Activated naive CD4-positive, alpha-beta T cell treated with anti-CD3 and anti-CD28 coated beads, Interleukin-2, amount 50 U/mL, for 72 hours (primary cell): Measurements from ENCODE around the gene GYS1. TPM values are rescaled to one million over a fixed set of nuclear protein-coding genes. Genes with fewer than 3 reads are reported as not detected.

Experiments used
- ATAC-seq, 2 donors: fragments of 150-1000 bp; cut with Tn5 transposase; 2 replicates each; pipeline ENCODE4 v1.10.0; 2021; ENCODE audit warnings: mild to moderate bottlenecking in 2 of 2, moderate library complexity in 2 of 2
- DNase-seq, 2 donors: peaks; one replicate each; pipeline ENCODE4 v3.0.0; 2021 to 2022; ENCODE audit warnings: low spot score in 2 of 2
- H3K27ac Mint-ChIP-seq, 2 donors: one replicate each; pipeline ENCODE4 v1.8.0; 2022; ENCODE audit warnings: mild to moderate bottlenecking in 2 of 2, mixed read lengths in 2 of 2
- H3K36me3 Mint-ChIP-seq, 2 donors: one replicate each; pipeline ENCODE4 v1.8.0; 2022; ENCODE audit warnings: mixed read lengths in 2 of 2
- H3K9me3 Mint-ChIP-seq, 2 donors: one replicate each; pipeline ENCODE4 v1.8.0; 2022; ENCODE audit warnings: mixed read lengths in 2 of 2
- total RNA-seq, 2 donors: library from RNA; stranded (reverse); gene quantifications; one replicate each; pipeline ENCODE4 v1.2.3, GENCODE V29; 2022

The GYS1 gene
- total RNA-seq, 2 donors from 2014 or later, result 44.8 to 104 TPM

GRCh38 chr19:48975947-48976847, 16.9 kb downstream of the GYS1 start:
- no peak for DNase-seq
- ATAC-seq, result peak in 1 of 2 donors; percentile 68
- no peaks in the 10 kb centered on the region for H3K9me3 Mint-ChIP-seq
- H3K27ac Mint-ChIP-seq, result no peak overlapping the region
- peaks cover 6 to 20% of the 10 kb centered on the region in 2 donors for H3K36me3 Mint-ChIP-seq

GRCh38 chr19:48970923-48971395, 22.1 kb downstream of the GYS1 start:
- DNase-seq, result peak; percentile 75 to 85
- H3K27ac Mint-ChIP-seq, result no peak overlapping the region
- H3K36me3 Mint-ChIP-seq, result peaks cover 10 to 14% of the 10 kb centered on the region in 2 donors
- peak; percentile 47 to 60 for ATAC-seq
- no peaks in the 10 kb centered on the region for H3K9me3 Mint-ChIP-seq

- H3K27ac Mint-ChIP-seq, result peak overlapping the region in 1 of 2 donors; percentile 44
- no peaks in the 10 kb centered on the region for H3K9me3 Mint-ChIP-seq
- no peak for DNase-seq
- ATAC-seq, result no peak
- H3K36me3 Mint-ChIP-seq, result peaks cover 17 to 21% of the 10 kb centered on the region in 2 donors
Measured at GRCh38 chr19:48970139-48970766, 22.9 kb downstream of the GYS1 start.

- H3K36me3 Mint-ChIP-seq, result peaks cover 19 to 22% of the 10 kb centered on the region in 2 donors
- peak overlapping the region; percentile 44 to 96 for H3K27ac Mint-ChIP-seq
- ATAC-seq, result peak in 1 of 2 donors; percentile 7
- no peaks in the 10 kb centered on the region for H3K9me3 Mint-ChIP-seq
- DNase-seq, result no peak
Measured at GRCh38 chr19:48969276-48970138, 23.6 kb downstream of the GYS1 start.

- no peak for DNase-seq
- peaks cover 19 to 22% of the 10 kb centered on the region in 2 donors for H3K36me3 Mint-ChIP-seq
- H3K27ac Mint-ChIP-seq, result peak overlapping the region in 1 of 2 donors; percentile 96
- no peak for ATAC-seq
- no peaks in the 10 kb centered on the region for H3K9me3 Mint-ChIP-seq
Measured at GRCh38 chr19:48968813-48969218, 24.3 kb downstream of the GYS1 start.

- peak overlapping the region; percentile 51 to 96 for H3K27ac Mint-ChIP-seq
- peaks cover 19 to 22% of the 10 kb centered on the region in 2 donors for H3K36me3 Mint-ChIP-seq
Measured at GRCh38 chr19:48968179-48968661, 24.9 kb downstream of the GYS1 start.

GRCh38 chr19:48967346-48968178, 25.5 kb downstream of the GYS1 start:
- peaks cover 19 to 22% of the 10 kb centered on the region in 2 donors for H3K36me3 Mint-ChIP-seq
- H3K27ac Mint-ChIP-seq, result peak overlapping the region; percentile 96 to 100
- no peak for DNase-seq
- ATAC-seq, result no peak
- no peaks in the 10 kb centered on the region for H3K9me3 Mint-ChIP-seq

More at GRCh38 chr19:48968179-48968661, 24.9 kb downstream of the GYS1 start:
- ATAC-seq, result no peak
- no peak for DNase-seq
- no peaks in the 10 kb centered on the region for H3K9me3 Mint-ChIP-seq

GRCh38 chr19:48966541-48967345, 26.4 kb downstream of the GYS1 start:
- Mint-ChIP-seq H3K27ac (peak overlapping the region; percentile 96 to 100), H3K9me3 (no peaks in the 10 kb centered on the region), H3K36me3 (peaks cover 19 to 22% of the 10 kb centered on the region in 2 donors)
- no peak for ATAC-seq
- no peak for DNase-seq

- ATAC-seq, result peak; percentile 30 to 48
- DNase-seq, result peak in 1 of 2 donors; percentile 83
- no peaks in the 10 kb centered on the region for H3K9me3 Mint-ChIP-seq
- H3K36me3 Mint-ChIP-seq, result peaks cover 19 to 22% of the 10 kb centered on the region in 2 donors
- peak overlapping the region; percentile 96 to 100 for H3K27ac Mint-ChIP-seq
Measured at GRCh38 chr19:48965806-48966540, 27.1 kb downstream of the GYS1 start.

- H3K36me3 Mint-ChIP-seq, result peaks cover 19 to 22% of the 10 kb centered on the region in 2 donors
- H3K9me3 Mint-ChIP-seq, result no peaks in the 10 kb centered on the region
- peak within 1 kb of the TSS; percentile 96 to 100 for H3K27ac Mint-ChIP-seq
- ATAC-seq (peak; percentile 66 to 72), DNase-seq (peak; percentile 95 to 96)
Measured at GRCh38 chr19:48965040-48965805, 27.9 kb downstream of the GYS1 start, which contains the start of gene FTL. Gene FTL, plus strand, starts transcription at chr19:48965309. Its CDS starts 199 bp downstream, at chr19:48965508.

- no peaks in the 10 kb centered on the region for H3K9me3 Mint-ChIP-seq
- DNase-seq, result peak in 1 of 2 donors; percentile 61
- peaks cover 19 to 22% of the 10 kb centered on the region in 2 donors for H3K36me3 Mint-ChIP-seq
- no peak for ATAC-seq
- H3K27ac Mint-ChIP-seq, result peak overlapping the region; percentile 96 to 100
Measured at GRCh38 chr19:48964205-48965039, 28.7 kb downstream of the GYS1 start.

- ATAC-seq (peak in 1 of 2 donors; percentile 44), DNase-seq (peak; percentile 64 to 85)
- H3K27ac Mint-ChIP-seq, result peak overlapping the region; percentile 96 to 100
- H3K36me3 Mint-ChIP-seq, result peaks cover 22 to 23% of the 10 kb centered on the region in 2 donors
- H3K9me3 Mint-ChIP-seq, result no peaks in the 10 kb centered on the region
Measured at GRCh38 chr19:48963371-48964204, 29.5 kb downstream of the GYS1 start.
